Adrenal gland (tissue), 5 donors: ENCODE measurements around the gene SPIRE1.
"Not testable (repeated sequence)": the region's sequence is repeated elsewhere in the genome, so short reads cannot be mapped to it uniquely, and the experiment has no call there.

ENCODE experiments used
- POLR2A ChIP-seq, 2 donors: fragments of 450-650 bp; IDR thresholded peaks; one replicate each; pipeline ENCODE4 v1.6.1; 2017; ENCODE audit warnings: antibody characterized with exemption in 2 of 2, mild to moderate bottlenecking in 2 of 2, moderate library complexity in 1 of 2
- TF ChIP-seq, protein P1 (sequence below), 6 experiments: fragments of 450-650 bp in 4 of 6; fragments of 200-600 bp in 2 of 6; sonication (generic) in 1 of 6; IDR thresholded peaks; 1 replicate in 5 of 6; 2 replicates in 1 of 6; pipeline versions ENCODE4 v1.5.1 to v1.8.0; 2016 to 2021; ENCODE audit warnings: antibody characterized with exemption in 6 of 6, mild to moderate bottlenecking in 2 of 6, moderate library complexity in 1 of 6
- donor health status: DM: no; HTN: no; CAD: no.

DNA sequence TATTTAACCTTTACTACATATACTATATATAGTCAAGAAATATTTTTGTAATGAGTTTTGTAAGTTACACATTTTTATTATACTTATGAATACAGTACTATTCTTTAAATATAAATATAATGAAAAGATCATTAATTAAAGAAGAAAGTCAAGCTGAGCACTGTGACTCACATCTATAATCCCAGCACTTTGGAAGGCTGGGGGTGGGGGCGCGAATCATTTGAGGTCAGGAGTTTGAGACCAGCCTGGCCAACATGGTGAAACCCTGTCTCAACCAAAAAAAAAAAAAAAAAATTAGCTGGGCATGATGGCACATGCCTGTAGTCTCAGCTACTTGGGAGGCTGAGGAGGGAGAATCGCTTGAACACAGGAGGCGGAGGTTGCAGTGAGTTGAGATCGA, 14.2 kb downstream of the SPIRE1 start:
- TF ChIP-seq, protein P1, sequence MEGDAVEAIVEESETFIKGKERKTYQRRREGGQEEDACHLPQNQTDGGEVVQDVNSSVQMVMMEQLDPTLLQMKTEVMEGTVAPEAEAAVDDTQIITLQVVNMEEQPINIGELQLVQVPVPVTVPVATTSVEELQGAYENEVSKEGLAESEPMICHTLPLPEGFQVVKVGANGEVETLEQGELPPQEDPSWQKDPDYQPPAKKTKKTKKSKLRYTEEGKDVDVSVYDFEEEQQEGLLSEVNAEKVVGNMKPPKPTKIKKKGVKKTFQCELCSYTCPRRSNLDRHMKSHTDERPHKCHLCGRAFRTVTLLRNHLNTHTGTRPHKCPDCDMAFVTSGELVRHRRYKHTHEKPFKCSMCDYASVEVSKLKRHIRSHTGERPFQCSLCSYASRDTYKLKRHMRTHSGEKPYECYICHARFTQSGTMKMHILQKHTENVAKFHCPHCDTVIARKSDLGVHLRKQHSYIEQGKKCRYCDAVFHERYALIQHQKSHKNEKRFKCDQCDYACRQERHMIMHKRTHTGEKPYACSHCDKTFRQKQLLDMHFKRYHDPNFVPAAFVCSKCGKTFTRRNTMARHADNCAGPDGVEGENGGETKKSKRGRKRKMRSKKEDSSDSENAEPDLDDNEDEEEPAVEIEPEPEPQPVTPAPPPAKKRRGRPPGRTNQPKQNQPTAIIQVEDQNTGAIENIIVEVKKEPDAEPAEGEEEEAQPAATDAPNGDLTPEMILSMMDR (IDR thresholded peaks at IDR 0.05) = not testable (repeated sequence)
- TF ChIP-seq POLR2A (IDR thresholded peaks at IDR 0.05) = not testable (repeated sequence)
